HTERT RPE-1 (cell line): ENCODE measurements around the gene PCDHGB3.
"Not testable (repeated sequence)": the region's sequence is repeated elsewhere in the genome, so short reads cannot be mapped to it uniquely, and the experiment has no call there.

ENCODE experiments used
- in situ Hi-C: fragments of 300-500 bp; cut with MboI; formaldehyde crosslinking; loops from 4 replicates; pipeline ENCODE4 v1.14.3; 2020; ENCODE audit warnings: low sequenced_read_pairs

PCDHGB3 gene

GRCh38 chr5:141417494-141418172 lies 47.6 kb downstream of the PCDHGB3 start, which contains the start of gene PCDHGB7:
Gene PCDHGB7 (plus strand): TSS chr5:141417677. CDS start chr5:141417860, 183 bp downstream.
- in situ Hi-C loops = not testable (repeated sequence)

- in situ Hi-C loops = no loop called here
Measured at GRCh38 chr5:141419074-141419880, 49.2 kb downstream of the PCDHGB3 start.

GRCh38 chr5:141420855-141421488 lies 50.9 kb downstream of the PCDHGB3 start, which contains the start of gene PCDHGA11:
Gene PCDHGA11 (plus strand): TSS chr5:141421051. CDS start chr5:141421228, 177 bp downstream.
- in situ Hi-C loops = no loop called here

GRCh38 chr5:141421489-141421855 lies 51.4 kb downstream of the PCDHGB3 start:
- in situ Hi-C loops = no loop called here
